ENCODE measurements around the gene ABCB4. TPM values are rescaled to one million over a fixed set of nuclear protein-coding genes. Genes with fewer than 3 reads are reported as not detected.

ABCB4 gene
- total RNA-seq, 4 donors from 2014 or later = 0.42 to 6.5 (median 1.1) TPM

- no peaks in the 10 kb centered on the region for H3K4me1 ChIP-seq
- H3K27ac ChIP-seq = no peak overlapping the region
- no peak for TF ChIP-seq EP300 (IDR thresholded peaks at IDR 0.05)
- no peak for TF ChIP-seq POLR2AphosphoS5 (IDR thresholded peaks at IDR 0.05)
- TF ChIP-seq CTCF (IDR thresholded peaks at IDR 0.05) = no peak
- TF ChIP-seq POLR2A (IDR thresholded peaks at IDR 0.05) = no peak
- H3K27me3 ChIP-seq = no peaks in the 10 kb centered on the region
- H3K36me3 ChIP-seq = peaks cover 0 to 78% of the 10 kb centered on the region in 2 donors
- H3K9me3 ChIP-seq = no peaks in the 10 kb centered on the region
- no peak for ATAC-seq
- WGBS, 2 donors (ENCODE audit: low coverage in 1 of 2) = 88 to 89% methylated on average over 3 of the region's 3 CpGs
- no peak overlapping the region for H3K4me3 ChIP-seq
These were observed 120.7 kb downstream of the ABCB4 start for GRCh38 chr7:87354749-87355148.

Other genes with a start within 250 kb of the ABCB4 start
- gene CROT, start 130.0 kb downstream of the ABCB4 start, total RNA-seq = 10 to 100 TPM; 12.0 to 20.7 (median 12.7) TPM
- 10 to 100 TPM in 2 of 4 donors, 1 to 10 TPM in 2; 5.6 to 18.4 (median 8.2) TPM for gene ABCB1, start 125.2 kb upstream of the ABCB4 start, total RNA-seq
- gene RUNDC3B, start 152.7 kb upstream of the ABCB4 start, total RNA-seq = 1 to 10 TPM; 1.7 to 5.3 (median 3.2) TPM